NCI-H2196 treated with DMSO at 0.1 percent for 48 hours (cell line): ENCODE data around the gene RND3.

ENCODE experiments used
- DNase-seq: peaks from one replicate; lab custom pipeline; 2025; ENCODE audit not compliant: unreplicated experiment; lab: John Stamatoyannopoulos, UW

RND3 gene, protein sequence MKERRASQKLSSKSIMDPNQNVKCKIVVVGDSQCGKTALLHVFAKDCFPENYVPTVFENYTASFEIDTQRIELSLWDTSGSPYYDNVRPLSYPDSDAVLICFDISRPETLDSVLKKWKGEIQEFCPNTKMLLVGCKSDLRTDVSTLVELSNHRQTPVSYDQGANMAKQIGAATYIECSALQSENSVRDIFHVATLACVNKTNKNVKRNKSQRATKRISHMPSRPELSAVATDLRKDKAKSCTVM

DNA sequence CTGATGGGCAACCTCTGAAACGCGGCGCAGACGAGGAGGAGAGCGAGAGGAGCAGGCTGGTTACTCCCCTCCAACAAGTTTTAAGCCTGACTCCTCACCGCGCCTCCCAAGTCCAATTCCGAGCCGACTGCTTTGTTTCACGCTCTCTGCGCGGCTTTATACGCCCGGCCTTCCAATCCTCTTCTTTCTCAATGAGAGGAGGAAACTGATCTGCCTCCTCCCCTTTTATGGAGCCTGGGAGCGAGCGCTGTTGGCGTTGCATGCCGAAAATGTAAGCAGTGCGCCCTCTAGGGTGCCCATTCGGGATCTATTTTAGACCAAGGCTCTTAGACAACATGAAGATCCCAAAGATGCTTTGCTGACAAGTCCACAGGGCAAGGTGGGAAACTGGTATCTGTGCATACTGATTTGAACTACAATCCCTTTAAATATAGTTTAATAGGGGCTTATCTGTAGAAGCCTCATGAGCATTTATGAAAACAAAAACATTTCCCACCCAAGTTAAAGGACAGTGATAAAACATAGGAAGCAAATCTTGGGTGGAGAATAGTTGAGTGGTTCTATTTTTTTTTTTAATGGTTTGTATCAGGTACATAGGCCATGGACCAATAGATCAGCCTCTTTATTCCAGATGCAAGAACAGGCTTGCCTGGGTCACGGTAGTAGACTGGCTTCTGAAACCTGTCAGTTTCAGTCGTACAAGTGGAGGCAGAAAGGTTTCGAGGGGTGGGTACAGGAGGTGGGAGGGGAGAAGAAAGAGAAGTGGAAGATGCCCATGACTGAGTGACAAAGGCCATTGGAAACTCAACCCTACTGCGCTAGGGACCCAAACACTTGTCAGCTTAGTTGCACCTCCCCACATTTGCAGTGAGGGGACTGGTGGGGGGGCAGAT lies at the start of gene RND3:
Gene RND3 (minus strand): TSS at position 131 of the 893 bp plus-strand sequence. CDS start 250 bp downstream, outside the sequence.
- DNase-seq: peak; percentile 83

DNA sequence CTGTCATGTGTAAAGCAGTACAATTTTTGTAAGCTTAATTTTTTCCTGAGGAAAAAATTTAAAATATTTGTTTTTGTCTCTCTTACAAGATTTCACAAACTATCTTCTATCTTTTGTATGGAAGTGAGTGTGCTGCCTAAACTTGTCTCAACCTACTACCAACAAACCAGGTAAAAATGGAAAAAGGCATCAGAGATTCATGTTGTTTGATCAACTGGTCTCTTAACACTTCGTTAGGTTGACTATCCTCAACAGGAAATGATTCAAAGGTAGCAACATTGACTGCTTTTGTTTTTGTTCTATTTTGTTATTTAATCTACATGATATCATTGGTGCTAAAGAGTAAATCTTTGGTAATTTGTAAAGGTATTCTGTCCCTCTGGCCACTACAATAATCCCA lies 47.7 kb upstream of the RND3 start:
- DNase-seq: no peak

DNA sequence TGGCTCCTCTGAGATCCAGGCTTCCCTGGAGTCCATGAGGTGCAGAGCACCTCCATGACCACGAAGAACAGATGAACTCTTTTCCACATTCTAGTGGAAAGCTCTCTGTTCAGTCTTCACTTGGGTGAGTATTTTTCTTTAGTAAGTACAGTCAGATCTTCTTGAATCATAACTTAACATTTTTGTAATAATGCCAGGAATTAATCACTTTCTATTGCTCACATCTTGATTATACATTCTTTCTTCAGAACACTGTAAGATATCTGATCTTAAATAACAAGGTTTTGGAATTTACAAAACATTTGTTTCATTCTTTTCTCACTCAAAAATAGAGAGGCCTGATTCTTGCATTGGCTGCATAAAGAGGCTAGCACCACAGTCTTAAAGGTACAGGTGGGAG lies 45.4 kb upstream of the RND3 start:
- no peak for DNase-seq

DNA sequence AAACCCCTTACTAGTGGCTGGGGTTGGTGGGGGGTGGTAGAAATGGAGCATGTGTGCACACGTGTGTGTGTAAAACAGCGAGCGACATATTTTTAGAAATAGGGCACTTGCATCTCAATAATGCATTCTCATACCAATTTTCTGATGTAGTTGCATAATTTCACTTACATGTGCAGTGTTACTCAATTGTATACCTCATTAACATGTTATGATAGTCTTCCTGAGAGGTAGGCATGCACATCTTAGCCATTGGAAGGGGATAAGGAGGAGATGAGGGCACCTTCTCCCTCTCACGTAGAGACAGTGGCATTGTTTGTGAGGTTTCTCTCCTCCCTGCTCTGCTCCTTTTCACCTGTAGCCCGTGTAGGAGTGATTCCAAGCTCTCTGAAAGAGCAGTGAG lies 44.6 kb upstream of the RND3 start:
- no peak for DNase-seq

DNA sequence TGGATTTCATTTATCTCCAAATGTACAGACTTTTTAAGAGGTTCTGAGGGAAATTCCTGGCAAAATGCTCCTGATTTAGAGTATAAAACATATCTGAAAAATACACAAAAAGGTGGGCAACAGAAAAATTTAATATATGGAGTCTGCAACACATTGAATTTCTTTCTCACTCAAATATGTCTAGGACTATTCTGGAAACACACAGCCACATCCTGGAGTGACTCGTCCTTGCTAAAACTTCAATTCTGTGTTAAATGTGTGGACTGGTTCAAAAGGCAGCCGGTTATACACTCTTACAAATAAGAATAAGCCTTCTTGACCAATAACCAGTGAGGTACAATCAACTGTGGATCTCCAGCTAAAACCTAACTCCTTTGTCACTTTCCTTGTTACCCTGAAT lies 44.1 kb upstream of the RND3 start:
- no peak for DNase-seq

DNA sequence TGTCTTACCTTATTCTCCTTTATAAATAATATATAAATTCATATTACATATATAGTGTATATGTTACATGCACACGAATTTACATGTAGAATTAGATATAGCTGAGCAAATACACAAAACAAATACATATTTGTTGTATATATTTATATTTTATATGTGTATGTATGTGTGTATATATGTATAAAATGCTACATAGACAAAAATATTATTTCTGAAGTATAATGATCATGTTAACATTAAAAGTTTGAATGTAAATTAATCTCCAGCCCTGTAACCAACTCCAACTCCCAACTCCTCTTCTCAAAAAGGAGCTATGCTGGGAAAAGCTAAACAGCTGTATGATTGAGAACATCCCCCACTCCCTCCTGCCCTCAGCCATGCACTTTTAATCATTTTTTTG lies 42.7 kb upstream of the RND3 start:
- DNase-seq: no peak

DNA sequence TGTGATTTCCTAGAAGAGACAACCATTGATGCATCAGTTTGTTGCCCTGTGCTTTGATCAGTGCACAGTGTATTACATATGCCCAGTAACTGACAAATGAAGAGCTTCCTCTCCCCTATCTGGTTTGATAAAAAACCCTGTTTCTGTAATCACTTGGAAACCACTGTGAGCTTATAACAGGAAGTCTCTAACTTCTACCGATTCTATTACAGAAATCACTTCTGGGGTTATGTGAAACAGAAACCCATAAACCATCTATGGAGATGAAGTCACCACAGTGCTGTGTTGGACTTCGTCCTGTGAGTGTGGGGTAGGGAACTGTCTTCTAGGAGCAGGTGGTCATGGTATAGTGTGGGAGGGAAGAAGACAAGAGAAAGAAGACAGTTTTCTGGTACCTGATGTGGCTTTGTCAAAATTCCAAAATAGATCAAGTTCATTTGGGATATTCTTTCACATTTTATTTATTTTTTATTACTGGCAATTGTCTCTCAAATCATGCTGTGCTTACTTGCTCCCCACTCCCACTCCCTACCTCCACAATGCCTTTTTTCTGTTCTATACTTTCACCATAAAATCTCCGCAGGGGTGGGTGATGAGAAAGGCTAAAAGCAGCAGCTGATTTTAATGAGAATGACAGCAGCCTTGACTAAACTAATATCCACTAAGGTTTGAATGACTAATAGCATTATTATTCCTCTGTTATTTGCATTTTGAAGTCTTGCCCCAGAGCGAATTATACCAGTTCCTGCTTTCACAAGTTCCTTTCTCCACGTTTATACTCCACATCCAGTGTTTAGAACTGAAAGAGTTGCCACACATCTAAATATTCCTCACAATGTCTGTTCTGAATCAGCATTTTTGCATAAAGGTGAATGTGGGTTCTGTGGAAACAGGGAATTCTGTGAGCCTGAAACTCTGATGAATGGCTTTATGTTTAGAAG lies 41.7 kb upstream of the RND3 start:
- DNase-seq: no peak

DNA sequence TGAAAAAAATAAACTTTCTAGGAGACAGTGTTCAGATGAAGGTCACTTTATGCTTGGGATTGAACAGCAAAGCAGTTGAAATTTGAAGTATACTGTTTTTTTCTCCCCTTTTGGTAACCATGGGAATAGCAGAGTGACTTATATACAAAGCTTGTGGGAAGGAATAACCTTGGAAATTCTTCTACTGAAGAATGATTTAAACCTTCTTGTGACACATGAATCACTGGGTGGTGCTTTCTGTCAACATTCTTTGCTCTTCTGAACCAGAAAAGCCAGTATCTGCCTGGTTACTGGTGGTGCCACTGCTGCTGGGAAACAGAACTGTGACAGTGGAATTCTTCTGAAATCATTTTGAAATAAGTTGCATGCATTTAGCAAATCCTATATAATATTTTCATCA lies 39.4 kb upstream of the RND3 start:
- DNase-seq: no peak

DNA sequence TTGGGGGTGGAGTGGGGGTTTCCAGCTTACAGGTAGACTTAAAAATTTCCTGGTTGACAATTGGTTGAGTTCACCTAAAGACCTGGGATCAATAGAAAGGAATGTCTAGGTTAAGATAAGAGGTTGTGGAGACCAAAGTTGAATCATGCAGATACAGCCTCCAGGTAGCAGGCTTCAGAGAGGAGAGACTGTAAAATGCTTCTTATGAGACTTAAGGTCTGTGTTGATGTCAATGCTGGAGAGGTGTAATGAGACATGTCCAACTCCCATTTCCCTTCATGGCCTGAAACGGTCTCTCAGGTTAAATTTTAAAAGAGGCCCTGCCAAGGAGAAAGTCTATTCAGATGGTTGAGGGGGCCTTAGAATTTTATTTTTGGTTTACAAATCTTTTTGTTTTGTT lies 38.5 kb upstream of the RND3 start:
- no peak for DNase-seq

DNA sequence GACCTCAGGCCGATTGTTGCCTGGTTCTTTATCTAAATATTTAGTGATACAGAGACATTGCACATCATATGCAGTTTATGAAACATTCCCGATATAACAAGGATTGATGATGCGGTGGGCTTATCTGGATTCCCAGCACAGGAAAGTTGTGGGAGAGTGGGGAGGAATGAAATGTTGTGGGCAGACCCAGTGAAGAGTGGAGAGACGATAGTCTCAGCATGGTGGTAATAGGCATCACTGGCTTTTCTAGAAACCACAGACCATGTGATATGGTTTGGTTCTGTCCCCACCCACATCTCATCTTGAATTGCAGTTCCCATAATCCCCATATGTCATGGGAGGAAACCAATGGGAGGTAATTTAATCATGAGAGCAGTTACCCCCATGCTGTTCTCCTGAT lies 34.8 kb upstream of the RND3 start:
- no peak for DNase-seq

DNA sequence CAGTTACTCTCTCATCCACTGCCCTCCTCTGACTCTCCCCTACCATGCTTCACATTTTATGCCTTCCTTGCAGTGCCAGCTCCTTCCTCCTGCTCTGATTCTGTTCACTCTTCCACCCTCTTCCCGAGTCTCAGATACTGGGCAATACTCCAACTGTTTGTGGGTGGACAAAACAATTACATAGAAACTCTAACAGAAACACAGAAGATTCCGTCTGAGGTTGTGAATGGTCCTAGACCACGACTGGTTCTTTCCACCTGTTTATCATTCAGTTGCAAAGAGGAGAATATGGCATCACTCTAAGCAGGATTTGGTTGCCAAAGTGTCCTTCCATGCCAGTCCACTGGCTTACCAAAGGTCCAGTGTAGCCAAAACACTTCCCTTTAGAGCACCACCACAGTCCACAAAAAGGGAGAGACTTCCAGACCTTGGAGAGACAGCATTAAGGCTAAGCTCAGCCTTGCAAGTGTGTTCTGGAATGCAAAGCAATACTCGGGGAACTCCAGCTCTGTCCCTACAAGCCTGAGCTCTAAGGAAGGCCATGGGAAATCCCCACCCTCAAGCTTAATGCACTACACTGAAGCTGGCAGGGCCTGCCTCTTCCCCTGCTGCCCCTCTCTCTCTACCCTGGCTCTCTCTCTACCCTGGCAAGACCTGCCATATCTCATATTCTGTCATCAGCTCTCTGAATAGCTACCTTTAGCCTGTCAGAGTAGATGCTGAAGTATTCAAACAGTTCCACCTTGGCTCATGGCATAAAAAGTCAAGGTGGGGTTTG lies 33.6 kb upstream of the RND3 start:
- DNase-seq: no peak

DNA sequence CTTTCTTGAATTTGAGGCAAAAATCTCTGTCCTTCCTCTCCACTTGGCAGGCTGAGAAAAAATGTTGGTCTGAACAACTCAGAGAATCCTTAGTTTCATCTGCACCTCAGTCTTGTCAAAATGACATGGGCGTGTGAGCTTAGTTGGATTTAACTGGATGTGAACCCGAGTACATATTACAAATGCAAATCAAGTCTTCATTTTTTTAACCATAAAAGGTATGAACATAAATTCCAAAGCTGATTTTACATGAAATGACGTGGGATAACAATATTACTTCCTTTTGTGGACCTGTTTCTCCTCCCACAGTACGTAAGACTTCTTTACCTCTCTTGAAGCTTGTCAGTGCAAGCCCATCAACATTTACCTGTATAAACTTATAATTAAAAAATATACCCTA lies 32.6 kb upstream of the RND3 start:
- DNase-seq: no peak

DNA sequence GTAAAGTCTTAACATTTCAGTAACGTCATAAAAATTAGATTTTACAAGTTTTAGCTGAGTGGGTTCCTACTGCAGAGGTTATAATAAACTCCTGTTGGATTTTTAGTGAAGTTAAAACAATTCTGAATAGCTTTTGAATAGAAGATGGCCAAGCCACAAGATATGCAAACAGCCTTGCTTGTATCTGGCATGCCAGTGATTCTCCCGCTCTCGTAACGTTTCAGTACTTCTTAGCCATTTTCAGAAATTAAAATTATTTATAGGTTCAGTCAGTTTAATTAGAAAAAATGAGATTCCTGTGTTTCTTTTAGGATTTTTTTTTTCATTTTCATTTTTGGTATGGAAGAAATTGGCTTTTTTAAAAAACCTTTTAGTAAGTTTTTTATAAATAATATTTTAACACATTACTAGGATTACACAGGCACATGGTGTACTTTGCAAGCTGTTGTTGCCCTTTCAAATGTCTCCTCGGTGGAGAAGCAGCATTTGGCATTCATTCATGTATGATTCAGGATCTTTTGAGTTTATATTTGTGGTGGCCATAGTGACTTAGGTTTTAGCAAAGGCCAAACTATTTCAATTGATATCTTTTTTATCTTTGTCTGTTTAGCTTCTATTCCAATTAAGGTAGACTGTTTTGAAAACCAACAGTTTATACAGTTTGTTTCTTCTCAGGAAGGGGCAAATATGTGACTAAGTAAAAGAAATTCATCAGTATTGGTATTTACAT lies 30.6 kb upstream of the RND3 start:
- no peak for DNase-seq

DNA sequence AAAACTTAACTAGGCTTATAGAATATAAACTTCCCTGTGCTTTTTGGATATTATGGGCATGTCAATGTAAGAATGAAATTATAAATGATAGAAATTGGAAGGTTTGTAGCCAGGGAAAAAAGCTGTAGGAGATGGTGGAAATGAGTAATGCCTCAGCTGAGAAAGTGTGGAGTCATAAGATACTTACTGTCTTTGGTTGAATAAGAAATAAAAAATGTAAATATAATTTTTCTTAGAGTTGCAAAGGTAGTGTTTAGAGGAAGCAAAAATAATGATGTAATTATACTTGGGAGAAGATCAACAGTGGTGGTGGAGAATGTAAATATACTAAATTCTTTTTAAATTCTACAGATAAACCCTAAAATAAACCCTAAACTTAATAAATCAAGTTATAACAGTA lies 26.2 kb upstream of the RND3 start:
- no peak for DNase-seq

DNA sequence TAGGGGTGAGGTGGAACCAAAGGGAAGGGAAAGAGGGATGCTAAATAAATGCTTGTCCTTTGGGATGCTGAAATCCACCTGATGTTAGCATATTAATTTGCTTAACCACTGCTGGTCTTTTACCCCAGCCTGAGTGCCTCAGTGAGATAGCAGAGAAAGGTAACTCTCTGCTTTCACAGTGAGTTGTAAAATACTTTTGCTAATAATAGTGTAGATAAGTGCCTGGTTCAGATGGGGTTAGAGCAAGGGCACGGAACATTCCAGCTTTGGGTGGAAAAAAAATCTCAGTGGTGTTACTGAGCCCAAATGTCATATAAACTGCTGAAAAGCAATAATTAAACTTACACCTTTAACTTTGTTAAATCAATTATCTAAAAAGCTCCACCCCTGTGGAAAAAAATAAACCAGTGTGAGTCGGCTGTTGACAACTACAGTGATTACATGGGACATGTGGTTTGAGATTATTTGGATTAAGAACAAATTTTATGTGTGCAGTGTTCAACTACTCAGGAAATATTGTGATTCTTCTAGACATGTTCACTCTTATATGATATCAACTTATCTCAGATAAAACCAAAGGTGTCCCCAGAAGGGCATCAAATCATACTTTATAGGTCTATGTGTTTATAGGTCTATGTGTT lies 21.1 kb upstream of the RND3 start:
- no peak for DNase-seq

DNA sequence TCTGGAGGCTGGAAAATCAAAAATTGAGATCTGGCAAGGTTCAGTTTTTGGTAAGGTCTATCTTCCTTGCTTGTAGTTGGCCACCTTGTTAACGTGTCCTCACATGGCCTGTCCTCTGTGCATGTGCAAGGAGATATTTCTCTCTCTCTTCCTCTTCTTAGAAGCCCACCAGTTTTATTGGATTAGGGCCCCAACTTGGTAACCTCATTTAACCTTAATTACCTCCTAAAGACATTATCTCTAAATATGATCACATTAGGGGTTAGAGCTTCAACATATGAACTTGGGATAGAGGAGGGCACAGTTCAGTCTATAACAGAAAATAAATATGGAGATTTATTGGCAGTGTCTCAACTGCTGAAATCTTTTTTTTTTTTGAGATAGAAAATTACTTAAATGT lies 19.6 kb upstream of the RND3 start:
- no peak for DNase-seq

DNA sequence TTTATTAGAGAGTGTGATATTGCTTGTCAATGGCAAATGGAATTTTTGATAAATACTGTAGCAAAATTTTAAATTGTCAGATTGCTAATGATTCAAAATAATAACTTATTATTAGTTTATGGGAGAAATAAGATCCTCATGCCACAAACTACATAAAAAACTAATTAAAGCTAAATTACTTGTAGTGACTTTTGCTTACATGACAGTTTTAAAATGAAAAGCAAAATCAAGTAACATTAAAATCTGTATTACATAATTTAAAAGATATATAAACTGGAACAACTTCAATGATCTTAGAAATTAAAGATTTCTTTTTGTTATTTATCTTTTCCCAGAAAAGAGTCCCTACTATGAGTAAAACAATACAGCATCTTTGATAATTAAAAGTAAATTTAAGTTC lies 17.7 kb upstream of the RND3 start:
- DNase-seq: no peak

DNA sequence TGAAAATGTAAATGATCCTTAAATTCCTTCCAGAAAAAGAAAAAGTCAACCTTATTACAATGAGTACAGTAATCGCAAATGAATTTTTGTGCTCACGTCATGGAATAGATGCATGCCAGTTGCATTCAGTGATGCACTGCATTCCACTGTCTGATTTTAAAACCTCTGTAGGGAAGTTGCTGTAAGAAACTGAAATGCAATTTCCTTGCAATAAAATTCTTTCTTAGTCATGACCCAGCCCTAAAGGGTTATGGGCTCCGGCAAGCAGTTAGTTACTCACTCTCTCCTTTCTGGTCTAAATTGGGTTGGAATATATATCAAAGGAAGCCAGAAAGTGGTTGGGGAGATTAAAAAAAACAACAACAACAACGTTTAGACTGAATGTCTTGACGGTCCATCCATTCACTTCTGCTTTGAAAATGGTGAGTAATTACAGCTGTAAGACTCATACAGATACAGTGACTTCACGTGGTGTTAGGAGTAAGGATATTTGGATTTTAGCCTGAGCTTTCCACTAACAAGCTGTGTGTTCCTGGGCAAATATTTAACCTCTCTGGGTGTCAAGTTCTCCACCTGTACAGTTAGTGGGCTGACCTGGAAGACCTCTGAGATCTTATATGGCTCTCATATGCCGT lies 8.6 kb upstream of the RND3 start:
- no peak for DNase-seq

DNA sequence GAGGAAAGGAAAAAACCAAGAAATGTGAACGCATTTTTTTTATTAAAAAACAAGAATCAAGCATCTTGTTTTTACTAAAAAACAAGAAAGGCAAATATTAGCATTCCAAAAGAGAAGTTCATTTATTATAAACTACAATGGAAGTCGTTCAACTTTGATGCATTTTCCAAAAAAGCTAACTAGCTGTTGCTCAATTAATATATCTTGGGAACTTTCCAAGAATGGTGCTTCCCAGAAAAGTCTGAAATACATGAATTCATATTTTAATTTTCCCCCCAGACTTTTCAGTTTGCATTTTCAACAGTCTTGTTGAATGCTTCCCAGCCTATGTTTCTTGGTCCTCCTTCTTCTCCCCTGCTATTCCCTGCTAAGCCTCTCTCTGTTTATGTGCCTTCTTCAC lies 7.5 kb upstream of the RND3 start:
- no peak for DNase-seq
